ENCODE data around the gene RIC1. TPM values are rescaled to one million over a fixed set of nuclear protein-coding genes. Genes with fewer than 3 reads are reported as not detected.

RIC1 gene
- total and polyA plus RNA-seq, 9 of the 15 experiments (the other 6 are each of a cell fraction or from before 2014, with no cell fraction given) = 3.2 to 25.8 (median 15.0) TPM

DNA sequence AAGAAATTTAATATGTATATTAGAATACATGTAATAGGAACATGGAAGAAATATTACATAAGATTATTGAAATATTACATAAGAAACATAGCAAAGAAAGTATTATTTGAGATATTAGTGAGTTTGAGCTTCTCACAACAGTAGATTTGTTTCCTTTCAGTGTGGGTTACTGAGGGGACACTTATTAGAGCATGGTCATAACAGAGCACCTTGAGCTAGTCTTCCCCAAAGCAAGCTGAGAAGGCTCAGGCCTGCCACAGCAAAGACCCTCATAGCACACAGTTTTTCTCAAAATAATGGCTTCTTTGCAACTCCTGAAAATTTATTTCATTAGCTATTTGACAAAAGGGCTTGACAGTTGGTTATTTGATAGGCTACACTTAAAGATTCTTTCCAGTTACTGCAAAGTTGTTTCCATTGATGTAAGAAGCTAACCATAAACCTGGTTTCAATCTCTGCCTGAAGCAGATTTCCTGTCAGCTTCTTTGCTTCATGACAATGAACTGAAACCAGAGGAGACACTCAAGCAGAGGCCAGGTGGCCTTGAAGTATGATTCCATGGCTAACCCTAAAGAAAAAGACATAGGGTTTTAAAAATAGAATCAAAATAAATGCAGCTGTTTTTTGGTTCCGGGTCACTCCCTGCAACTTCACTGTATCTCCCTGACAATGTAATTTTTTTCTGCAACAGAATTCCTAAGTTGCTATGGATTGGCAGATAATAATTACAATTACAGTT lies 135.4 kb downstream of the RIC1 start (continued):
- no peak for TF ChIP-seq CBX2 (IDR thresholded peaks at IDR 0.05; ENCODE audit: insufficient read depth, low read length, poor library complexity, severe bottlenecking)
- TF ChIP-seq, protein P1, sequence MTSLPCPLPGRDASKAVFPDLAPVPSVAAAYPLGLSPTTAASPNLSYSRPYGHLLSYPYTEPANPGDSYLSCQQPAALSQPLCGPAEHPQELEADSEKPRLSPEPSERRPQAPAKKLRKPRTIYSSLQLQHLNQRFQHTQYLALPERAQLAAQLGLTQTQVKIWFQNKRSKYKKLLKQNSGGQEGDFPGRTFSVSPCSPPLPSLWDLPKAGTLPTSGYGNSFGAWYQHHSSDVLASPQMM (CRISPR knock-in tag; IDR thresholded peaks at IDR 0.05) = no peak

DNA sequence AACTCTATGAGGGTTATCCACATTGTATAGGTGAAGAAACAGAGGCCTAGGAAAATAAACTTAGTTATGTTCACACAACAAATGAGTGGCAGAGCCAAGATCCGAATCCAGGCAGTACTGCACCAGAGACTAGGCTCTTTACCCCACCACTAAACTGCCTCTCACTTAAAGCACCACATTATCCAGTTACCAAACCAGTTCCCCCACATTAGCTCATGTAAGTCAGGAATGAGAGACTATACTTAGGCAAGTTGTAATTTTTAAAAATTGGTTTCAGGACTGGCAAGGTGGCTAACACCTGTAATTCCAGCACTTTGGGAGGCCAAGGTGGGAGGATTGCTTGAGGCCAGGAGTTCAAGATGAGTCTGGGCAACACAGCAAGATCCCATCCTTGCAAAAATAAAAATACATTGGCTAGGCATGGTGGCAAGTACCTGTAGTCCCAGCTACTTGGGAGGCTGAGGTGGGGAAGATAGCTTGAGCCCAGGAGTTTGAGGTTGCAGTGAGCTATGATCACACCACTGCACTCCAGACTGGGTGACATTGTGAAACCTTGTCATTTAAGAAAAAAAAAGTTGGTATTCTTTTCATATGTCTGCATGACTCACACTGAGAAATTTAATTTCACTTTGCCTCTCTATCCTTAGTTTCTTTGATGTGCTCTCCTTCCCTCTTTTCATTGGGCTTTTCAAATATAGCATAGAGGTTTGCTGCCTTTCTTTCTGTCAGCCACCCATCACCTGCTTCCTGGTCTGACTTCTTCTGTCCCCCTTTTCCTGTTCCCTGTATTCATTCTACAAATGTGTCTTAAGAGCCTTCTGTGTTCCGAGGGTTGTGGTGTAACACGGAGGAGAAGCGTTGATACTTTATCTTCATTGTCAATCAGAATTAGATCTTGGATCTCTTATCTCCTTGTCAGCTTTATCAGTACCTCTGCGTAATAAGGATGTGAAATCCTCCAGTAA lies 139.3 kb downstream of the RIC1 start:
- no peak overlapping the region for H3K4me2 ChIP-seq (ENCODE audit: insufficient read depth, low read length)
- ATAC-seq (no peak), DNase-seq (ENCODE audit: extremely low read depth in 1 of 4, low spot score in 3 of 4) (no peak), FAIRE-seq (no peak)
- no peaks in the 10 kb centered on the region for H3K79me2 ChIP-seq (ENCODE audit: control insufficient read depth, insufficient read depth, low read length)
- CTCF ChIA-PET (ENCODE audit: low intra/inter-chr PET ratio) = no interaction called here
- H3K4me1 ChIP-seq (replicated peaks in 1 of 2; ENCODE audit: control insufficient read depth in 2 of 2, insufficient read depth in 2 of 2, low read length in 2 of 2) = no peaks in the 10 kb centered on the region
- intact Hi-C loops (cut with micrococcal nuclease) (no loop called here), in situ Hi-C loops (cut with MboI) (no loop called here)
- peaks cover 64% of the 10 kb centered on the region; the same call in 2 of the 3 replicates for H3K36me3 ChIP-seq (ENCODE audit: control insufficient read depth, insufficient read depth, low read length)
- no peaks in the 10 kb centered on the region for H3K9me1 ChIP-seq (ENCODE audit: control insufficient read depth, insufficient read depth, low read length)
- no TSS peak for BruUV-seq (replicated peaks)
- H3K27ac ChIP-seq (ENCODE audit: extremely low read depth, low read depth, low read length) = no peak overlapping the region
- H3K9ac ChIP-seq (ENCODE audit: insufficient read depth in 1 of 2, low read depth in 2 of 2, low read length in 2 of 2) = no peak overlapping the region
- H4K20me1 ChIP-seq (replicated peaks; ENCODE audit: control insufficient read depth, insufficient read depth, low read length) = no peaks in the 10 kb centered on the region
- H3K9me3 ChIP-seq (replicated peaks; ENCODE audit: control insufficient read depth, insufficient read depth, low read depth, low read length) = no peaks in the 10 kb centered on the region
- H2AFZ ChIP-seq (ENCODE audit: low read depth, low read length) = no peak overlapping the region
- WGBS (ENCODE audit: insufficient coverage, low coverage, missing lambda C conversion rate) = 85% methylated on average over 5 of the region's 5 CpGs
- POLR2A ChIA-PET = no interaction called here
- no peaks in the 10 kb centered on the region for H3K27me3 ChIP-seq (ENCODE audit: control insufficient read depth in 2 of 2, insufficient read depth in 2 of 2, low read length in 2 of 2)
- no peak overlapping the region for H3K4me3 ChIP-seq
- TF ChIP-seq SOX6 (IDR thresholded peaks at IDR 0.05) (no peak), POLR2H (tag; IDR thresholded peaks at IDR 0.05; ENCODE audit: low read depth) (no peak), ELF4 (CRISPR knock-in tag; IDR thresholded peaks at IDR 0.05) (no peak), YY1 (IDR thresholded peaks at IDR 0.05; ENCODE audit: borderline replicate concordance in 1 of 3, control insufficient read depth in 1 of 3, extremely low read depth in 1 of 3, insufficient read depth in 3 of 3, insufficient read length in 1 of 3, insufficient replicate concordance in 2 of 3, low read depth in 1 of 3, low read length in 2 of 3) (no peak), ZNF133 (CRISPR knock-in tag; IDR thresholded peaks at IDR 0.05) (no peak), ZNF586 (CRISPR knock-in tag; conservative IDR thresholded peaks at IDR 0.05) (no peak), SRSF9 (IDR thresholded peaks at IDR 0.05; ENCODE audit: borderline replicate concordance, low read depth, low read length) (no peak), CBX2 (IDR thresholded peaks at IDR 0.05; ENCODE audit: insufficient read depth, low read length, poor library complexity, severe bottlenecking) (no peak), NR1H2 (CRISPR knock-in tag; IDR thresholded peaks at IDR 0.05) (no peak), TGIF2 (CRISPR knock-in tag; IDR thresholded peaks at IDR 0.05) (no peak), KLF1 (tag; IDR thresholded peaks at IDR 0.05) (no peak), NEUROD1 (IDR thresholded peaks at IDR 0.05; ENCODE audit: borderline replicate concordance, low read depth, low read length, partially characterized antibody) (no peak)
- TF ChIP-seq, protein P2, sequence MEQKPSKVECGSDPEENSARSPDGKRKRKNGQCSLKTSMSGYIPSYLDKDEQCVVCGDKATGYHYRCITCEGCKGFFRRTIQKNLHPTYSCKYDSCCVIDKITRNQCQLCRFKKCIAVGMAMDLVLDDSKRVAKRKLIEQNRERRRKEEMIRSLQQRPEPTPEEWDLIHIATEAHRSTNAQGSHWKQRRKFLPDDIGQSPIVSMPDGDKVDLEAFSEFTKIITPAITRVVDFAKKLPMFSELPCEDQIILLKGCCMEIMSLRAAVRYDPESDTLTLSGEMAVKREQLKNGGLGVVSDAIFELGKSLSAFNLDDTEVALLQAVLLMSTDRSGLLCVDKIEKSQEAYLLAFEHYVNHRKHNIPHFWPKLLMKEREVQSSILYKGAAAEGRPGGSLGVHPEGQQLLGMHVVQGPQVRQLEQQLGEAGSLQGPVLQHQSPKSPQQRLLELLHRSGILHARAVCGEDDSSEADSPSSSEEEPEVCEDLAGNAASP (IDR thresholded peaks at IDR 0.05) = no peak
